ENCODE data around the gene SLC4A7.
A peak's percentile ranks its signal among the peaks of the same experiment; 100 is the strongest.
"Not testable (repeated sequence)": the region's sequence is repeated elsewhere in the genome, so short reads cannot be mapped to it uniquely, and the experiment has no call there.

SLC4A7 gene

GRCh38 chr3:27426926-27427325, 57.3 kb downstream of the SLC4A7 start:
- peak; percentile 29 for FAIRE-seq

GRCh38 chr3:27425896-27426565, 58.2 kb downstream of the SLC4A7 start:
- no peak for FAIRE-seq

- FAIRE-seq: not testable (repeated sequence)
Observed at GRCh38 chr3:27424812-27425521, 59.2 kb downstream of the SLC4A7 start.

GRCh38 chr3:27423463-27423862, 60.7 kb downstream of the SLC4A7 start:
- no peak for FAIRE-seq

GRCh38 chr3:27422617-27423016, 61.6 kb downstream of the SLC4A7 start:
- no peak for FAIRE-seq

GRCh38 chr3:27415202-27415601, 69.0 kb downstream of the SLC4A7 start:
- no peak for FAIRE-seq

GRCh38 chr3:27392950-27393679, 91.1 kb downstream of the SLC4A7 start:
- FAIRE-seq: peak; percentile 49

- FAIRE-seq: not testable (repeated sequence)
Observed at GRCh38 chr3:27392414-27392813, 91.8 kb downstream of the SLC4A7 start.

- FAIRE-seq: no peak
Observed at GRCh38 chr3:27391796-27392195, 92.4 kb downstream of the SLC4A7 start.

GRCh38 chr3:27387625-27388024, 96.6 kb downstream of the SLC4A7 start:
- no peak for FAIRE-seq

GRCh38 chr3:27385504-27385903, 98.7 kb downstream of the SLC4A7 start:
- FAIRE-seq: no peak

- FAIRE-seq: no peak
Observed at GRCh38 chr3:27384191-27384590, 100.0 kb downstream of the SLC4A7 start.

- no peak for FAIRE-seq
Observed at GRCh38 chr3:27380433-27381357, 103.5 kb downstream of the SLC4A7 start.

GRCh38 chr3:27378331-27378730, 105.9 kb downstream of the SLC4A7 start:
- no peak for FAIRE-seq

GRCh38 chr3:27376109-27376772, 107.9 kb downstream of the SLC4A7 start:
- FAIRE-seq: peak; percentile 57

GRCh38 chr3:27368831-27369607, 115.2 kb downstream of the SLC4A7 start, which contains the start of gene NEK10:
Gene NEK10, minus strand, starts transcription at chr3:27369383. Its CDS starts 16,501 bp downstream, at chr3:27352882.
- no peak for FAIRE-seq

- FAIRE-seq: no peak
Observed at GRCh38 chr3:27366062-27366591, 118.1 kb downstream of the SLC4A7 start.

- no peak for FAIRE-seq
Observed at GRCh38 chr3:27360113-27361078, 123.8 kb downstream of the SLC4A7 start.

- no peak for FAIRE-seq
Observed at GRCh38 chr3:27358372-27358771, 125.8 kb downstream of the SLC4A7 start.

Data from A204.1 (cell line).